BE2C (cell line): ENCODE results near the gene CST7.

ENCODE experiments used
- DNase-seq: peaks from one replicate; pipeline ENCODE4 v3.0.0-alpha.2; 2020
- H3K27me3 ChIP-seq: fragments of 250-450 bp; sonication (Bioruptor Pico); 2 replicates; pipeline ENCODE4 v1.5.1; 2020; ENCODE audit warnings: mild to moderate bottlenecking
- H3K36me3 ChIP-seq: fragments of 250-450 bp; sonication (Bioruptor Pico); 2 replicates; pipeline ENCODE4 v1.5.1; 2020; ENCODE audit warnings: mild to moderate bottlenecking
- H3K4me1 ChIP-seq: fragments of 250-450 bp; sonication (Bioruptor Pico); 2 replicates; pipeline ENCODE4 v1.5.1; 2020
- H3K4me3 ChIP-seq: 2 replicates; pipeline ENCODE4 v1.5.1; 2011; ENCODE audit warnings: low read depth, low read length
- H3K9me3 ChIP-seq: fragments of 250-450 bp; sonication (Bioruptor Pico); 2 replicates; pipeline ENCODE4 v1.5.1; 2020
- TF ChIP-seq, protein P1 (sequence below): IDR thresholded peaks from 2 replicates; pipeline ENCODE4 v1.5.1; 2012; ENCODE audit warnings: mild to moderate bottlenecking, low read depth, low read length

CST7 gene

GRCh38 chr20:24954151-24954550, 5.1 kb downstream of the CST7 start:
- DNase-seq = no peak
- H3K27me3 ChIP-seq = peaks cover 7% of the 10 kb centered on the region; the same call in 1 of the 2 replicates
- H3K9me3 ChIP-seq = no peaks in the 10 kb centered on the region
- H3K4me3 ChIP-seq = no peak overlapping the region
- H3K36me3 ChIP-seq = 0 out of 2 replicates have a peak, but pooled peaks cover 4% of the 10 kb centered on the region
- TF ChIP-seq, protein P1, sequence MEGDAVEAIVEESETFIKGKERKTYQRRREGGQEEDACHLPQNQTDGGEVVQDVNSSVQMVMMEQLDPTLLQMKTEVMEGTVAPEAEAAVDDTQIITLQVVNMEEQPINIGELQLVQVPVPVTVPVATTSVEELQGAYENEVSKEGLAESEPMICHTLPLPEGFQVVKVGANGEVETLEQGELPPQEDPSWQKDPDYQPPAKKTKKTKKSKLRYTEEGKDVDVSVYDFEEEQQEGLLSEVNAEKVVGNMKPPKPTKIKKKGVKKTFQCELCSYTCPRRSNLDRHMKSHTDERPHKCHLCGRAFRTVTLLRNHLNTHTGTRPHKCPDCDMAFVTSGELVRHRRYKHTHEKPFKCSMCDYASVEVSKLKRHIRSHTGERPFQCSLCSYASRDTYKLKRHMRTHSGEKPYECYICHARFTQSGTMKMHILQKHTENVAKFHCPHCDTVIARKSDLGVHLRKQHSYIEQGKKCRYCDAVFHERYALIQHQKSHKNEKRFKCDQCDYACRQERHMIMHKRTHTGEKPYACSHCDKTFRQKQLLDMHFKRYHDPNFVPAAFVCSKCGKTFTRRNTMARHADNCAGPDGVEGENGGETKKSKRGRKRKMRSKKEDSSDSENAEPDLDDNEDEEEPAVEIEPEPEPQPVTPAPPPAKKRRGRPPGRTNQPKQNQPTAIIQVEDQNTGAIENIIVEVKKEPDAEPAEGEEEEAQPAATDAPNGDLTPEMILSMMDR = no peak
- no peaks in the 10 kb centered on the region for H3K4me1 ChIP-seq

GRCh38 chr20:24954566-24954965, 5.5 kb downstream of the CST7 start:
- TF ChIP-seq, protein P1 = no peak
- H3K9me3 ChIP-seq = no peaks in the 10 kb centered on the region

DNA sequence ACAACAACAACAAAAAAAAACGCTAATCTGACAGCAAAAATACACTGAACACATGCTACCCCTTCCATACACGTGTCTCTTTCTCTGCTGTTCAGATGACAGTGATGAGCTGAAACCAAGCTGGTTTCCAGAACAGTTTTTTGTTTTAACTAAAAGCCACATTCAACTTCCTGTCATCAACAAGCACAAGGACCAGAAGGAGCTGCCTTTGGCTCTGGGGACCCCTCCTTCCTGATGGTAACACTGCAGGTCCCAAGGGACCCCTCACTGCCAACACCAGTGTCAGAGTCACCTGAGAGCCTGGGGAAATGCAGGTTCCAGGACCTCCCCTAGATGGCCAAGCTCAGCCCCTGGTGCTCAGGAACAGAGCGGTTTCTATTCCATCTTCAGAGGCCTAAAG, 6.0 kb downstream of the CST7 start:
- H3K36me3 ChIP-seq = 0 out of 2 replicates have a peak, but pooled peaks cover 4% of the 10 kb centered on the region
- DNase-seq = no peak
- no peaks in the 10 kb centered on the region for H3K4me1 ChIP-seq

More at GRCh38 chr20:24954566-24954965, 5.5 kb downstream of the CST7 start:
- Histone ChIP-seq H3K4me1 (no peaks in the 10 kb centered on the region), H3K4me3 (no peak overlapping the region), H3K36me3 (0 out of 2 replicates have a peak, but pooled peaks cover 4% of the 10 kb centered on the region), H3K27me3 (peaks cover 7% of the 10 kb centered on the region; the same call in 1 of the 2 replicates)
- DNase-seq = no peak

GRCh38 chr20:24956001-24956841, 7.2 kb downstream of the CST7 start:
- Histone ChIP-seq H3K4me1 (no peaks in the 10 kb centered on the region), H3K36me3 (peaks cover 8% of the 10 kb centered on the region), H3K4me3 (no peak overlapping the region), H3K9me3 (no peaks in the 10 kb centered on the region), H3K27me3 (no peaks in the 10 kb centered on the region)
- no peak for DNase-seq
- TF ChIP-seq, protein P1 = no peak

More for the DNA sequence above, 6.0 kb downstream of the CST7 start:
- Histone ChIP-seq H3K9me3 (no peaks in the 10 kb centered on the region), H3K27me3 (peaks cover 7% of the 10 kb centered on the region; the same call in 1 of the 2 replicates), H3K4me3 (no peak overlapping the region)
- TF ChIP-seq, protein P1 = no peak

- Histone ChIP-seq H3K36me3 (peaks cover 8% of the 10 kb centered on the region), H3K4me3 (no peak overlapping the region), H3K27me3 (no peaks in the 10 kb centered on the region), H3K4me1 (no peaks in the 10 kb centered on the region), H3K9me3 (no peaks in the 10 kb centered on the region)
- no peak for DNase-seq
- TF ChIP-seq, protein P1 = no peak
Observed at GRCh38 chr20:24957326-24958016, 8.4 kb downstream of the CST7 start.
